CD14-positive monocyte (primary cell): Measurements from ENCODE around the gene CYCS. TPM values are rescaled to one million over a fixed set of nuclear protein-coding genes. Genes with fewer than 3 reads are reported as not detected.

Experiments used
- DNase-seq, 3 donors: peaks; one replicate each; pipeline ENCODE4 v3.0.0-alpha.2; 2011 to 2022
- H2AFZ ChIP-seq: 2 replicates; pipeline ENCODE4 v1.6.0; 2012; ENCODE audit warnings: mild to moderate bottlenecking, low read depth, low read length, inconsistent platforms; ENCODE audit not compliant: insufficient read depth, poor library complexity, severe bottlenecking
- H3K27ac ChIP-seq, 2 donors: 1 replicate in 1 of 2; 2 replicates in 1 of 2; pipeline ENCODE4 v1.5.1; 2012 to 2013; ENCODE audit warnings: low read length in 2 of 2, control low read depth in 1 of 2, inconsistent platforms in 1 of 2, low read depth in 1 of 2, mild to moderate bottlenecking in 1 of 2
- H3K27me3 ChIP-seq, 2 donors: one replicate each; pipeline versions ENCODE4 v1.6.0 to v1.6.1; 2011 to 2013; ENCODE audit warnings: low read length in 2 of 2; ENCODE audit not compliant: control insufficient read depth in 2 of 2, insufficient read depth in 2 of 2
- H3K36me3 ChIP-seq, 2 donors: replicated peaks in 1 of 2; 1 replicate in 1 of 2; 2 replicates in 1 of 2; pipeline versions ENCODE4 v1.5.1 to v1.6.1; 2012 to 2013; ENCODE audit warnings: low read length in 2 of 2, control low read depth in 1 of 2, inconsistent platforms in 1 of 2, mild to moderate bottlenecking in 1 of 2; ENCODE audit not compliant: insufficient read depth in 2 of 2, control insufficient read depth in 1 of 2
- H3K4me1 ChIP-seq, 2 donors: 1 replicate in 1 of 2; 2 replicates in 1 of 2; pipeline versions ENCODE4 v1.5.1 to v1.6.1; 2012 to 2013; ENCODE audit warnings: low read length in 2 of 2, control low read depth in 1 of 2, inconsistent platforms in 1 of 2, mild to moderate bottlenecking in 1 of 2, moderate library complexity in 1 of 2; ENCODE audit not compliant: insufficient read depth in 2 of 2, control insufficient read depth in 1 of 2
- H3K4me2 ChIP-seq: replicated peaks from 2 replicates; pipeline ENCODE3; 2012; ENCODE audit warnings: low read length, moderate library complexity, mild to moderate bottlenecking; ENCODE audit not compliant: poor library complexity, severe bottlenecking; ENCODE audit errors: extremely low read depth
- H3K4me3 ChIP-seq, 3 experiments: fragments of 200-600 bp in 1 of 3; sonication (generic) in 1 of 3; replicated peaks in 1 of 3; 1 replicate in 2 of 3; 2 replicates in 1 of 3; pipeline ENCODE4 v1.5.1; 2011 to 2013; ENCODE audit warnings: low read length in 3 of 3, mild to moderate bottlenecking in 3 of 3, control low read depth in 2 of 3, low read depth in 2 of 3, inconsistent platforms in 1 of 3, moderate library complexity in 1 of 3
- H3K79me2 ChIP-seq: 2 replicates; pipeline ENCODE4 v1.6.0; 2012; ENCODE audit warnings: mild to moderate bottlenecking, control low read depth, inconsistent platforms, low read length, moderate library complexity; ENCODE audit not compliant: insufficient read depth
- H3K9ac ChIP-seq: 2 replicates; pipeline ENCODE4 v1.6.0; 2017; ENCODE audit warnings: low read length, mild to moderate bottlenecking; ENCODE audit not compliant: insufficient read depth, poor library complexity, severe bottlenecking
- H3K9me3 ChIP-seq, 2 donors: replicated peaks in 1 of 2; 1 replicate in 1 of 2; 2 replicates in 1 of 2; pipeline versions ENCODE4 v1.5.1 to v1.6.1; 2012 to 2013; ENCODE audit warnings: low read length in 2 of 2, control low read depth in 1 of 2; ENCODE audit not compliant: control insufficient read depth in 1 of 2, insufficient read depth in 1 of 2
- H4K20me1 ChIP-seq: 2 replicates; pipeline ENCODE4 v1.6.0; 2012; ENCODE audit warnings: mild to moderate bottlenecking, low read length, control low read depth, moderate library complexity; ENCODE audit not compliant: insufficient read depth
- H3K27ac Mint-ChIP-seq, 7 donors: one replicate each; pipeline ENCODE4 v1.8.0; 2020; ENCODE audit warnings: mild to moderate bottlenecking in 7 of 7, mixed read lengths in 7 of 7, moderate library complexity in 6 of 7, inconsistent platforms in 2 of 7
- H3K27me3 Mint-ChIP-seq, 3 donors: one replicate each; pipeline ENCODE4 v1.8.0; 2021 to 2022; ENCODE audit warnings: low read depth in 3 of 3, mild to moderate bottlenecking in 3 of 3, mixed read lengths in 3 of 3, moderate library complexity in 3 of 3, inconsistent platforms in 1 of 3
- H3K36me3 Mint-ChIP-seq, 2 donors: one replicate each; pipeline ENCODE4 v1.8.0; 2020; ENCODE audit warnings: mixed read lengths in 2 of 2, inconsistent platforms in 1 of 2, mild to moderate bottlenecking in 1 of 2
- H3K4me1 Mint-ChIP-seq: one replicate; pipeline ENCODE4 v1.8.0; 2020; ENCODE audit warnings: mild to moderate bottlenecking, mixed read lengths
- H3K4me3 Mint-ChIP-seq, 2 donors: one replicate each; pipeline ENCODE4 v1.8.0; 2020; ENCODE audit warnings: mild to moderate bottlenecking in 2 of 2, mixed read lengths in 2 of 2, moderate library complexity in 1 of 2
- H3K9me3 Mint-ChIP-seq, 7 donors: one replicate each; pipeline ENCODE4 v1.8.0; 2020 to 2022; ENCODE audit warnings: mixed read lengths in 7 of 7, mild to moderate bottlenecking in 6 of 7, moderate library complexity in 6 of 7, inconsistent platforms in 2 of 7
- WGBS: methylation state at CpG from one replicate; pipeline ENCODE4 v1.1.5; 2013; ENCODE audit warnings: missing lambda C conversion rate; ENCODE audit not compliant: insufficient coverage; 5-methylcytosine and 5-hydroxymethylcytosine counted together
- intact Hi-C, 2 donors: fragments of 100-400 bp; cut with micrococcal nuclease; formaldehyde crosslinking; loops; one replicate each; pipeline versions ENCODE4 v1.15.0 to v1.15.1; 2023
- polyA minus RNA-seq: library from RNA; depleted of rRNA, polyadenylated mRNA; stranded (reverse); fragments of >200 nt; gene quantifications from 2 replicates; pipeline ENCODE4 v1.2.3, GENCODE V29; 2012
- polyA plus RNA-seq, 3 donors: library from polyadenylated mRNA; depleted of rRNA in 1 of 3; unstranded in 2 of 3; stranded (reverse) in 1 of 3; fragments of 300-500 nt in 2 of 3; fragments of >200 nt in 1 of 3; fragmentation: Illumina TruSeq in 2 of 3; gene quantifications; 1 replicate in 2 of 3; 2 replicates in 1 of 3; pipeline ENCODE4 v1.2.3, GENCODE V29; 2012 to 2021
- total RNA-seq, 12 experiments: library from RNA in 1 of 12; stranded (reverse) in 1 of 12; fragments of 120-200 nt in 1 of 12; gene quantifications; one replicate each; pipeline ENCODE4 v1.2.4 and lab custom pipeline; 2013 to 2026; ENCODE audit warnings: mixed read lengths in 6 of 12, inconsistent platforms in 1 of 12
- TF ChIP-seq, protein P1 (sequence below): fragments of 200-600 bp; IDR thresholded peaks from one replicate; pipeline ENCODE4 v1.8.0; 2022; ENCODE audit warnings: antibody characterized with exemption, mild to moderate bottlenecking

Gene CYCS
- total RNA-seq (2013): 46.5 TPM
- 10 to 100 TPM; 35.8 to 99.3 (median 80.8) TPM for polyA plus RNA-seq
- polyA minus RNA-seq: 16.6 and 24.8 TPM in 2 replicates
- 84.8 to 187 (median 116) reads per million in 11 experiments for total RNA-seq (lab: John Stamatoyannopoulos, UW)

DNA sequence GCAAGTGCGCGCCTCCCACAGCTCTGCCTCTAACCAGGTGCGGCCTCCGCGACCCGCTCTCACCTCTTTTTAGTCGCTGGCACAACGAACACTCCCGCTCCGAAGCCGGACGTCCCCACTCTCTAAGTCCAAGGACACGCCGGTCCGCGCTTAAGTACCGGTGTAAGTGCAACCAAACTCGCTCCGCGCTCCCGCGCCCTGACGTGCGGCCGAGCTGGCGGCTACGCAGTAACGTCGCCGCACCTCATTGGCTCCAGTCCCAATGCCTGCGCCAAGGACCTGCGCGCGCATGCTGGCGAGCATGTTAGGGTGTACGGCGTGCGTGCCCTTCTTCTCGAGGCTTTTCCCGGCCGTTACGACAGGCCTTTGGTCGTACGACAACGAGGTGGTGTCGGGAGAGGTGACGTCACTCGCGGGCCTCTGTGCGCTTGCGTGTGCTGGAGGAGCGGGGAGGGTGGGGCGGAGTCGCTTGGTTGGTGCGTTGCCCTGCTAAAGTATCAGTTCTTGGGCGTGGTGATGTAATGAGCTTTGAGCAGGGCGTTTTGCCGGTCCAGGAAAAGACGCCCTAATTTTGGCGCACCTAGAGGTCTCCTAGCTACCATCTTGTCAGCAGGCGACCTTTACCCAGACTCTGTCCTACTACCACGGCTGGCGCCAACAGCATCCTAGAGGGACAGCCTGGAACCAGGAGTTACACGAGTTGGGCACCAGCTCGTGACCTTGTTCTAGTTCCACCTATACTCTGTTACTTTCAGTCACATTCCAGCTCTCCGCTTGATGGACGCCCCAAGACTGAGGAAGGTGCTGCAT is at the start of gene CYCS:
Gene CYCS (minus strand): TSS at position 124 of the 810 bp plus-strand sequence. CDS start 1,141 bp downstream, outside the sequence.
- TF ChIP-seq, protein P1, sequence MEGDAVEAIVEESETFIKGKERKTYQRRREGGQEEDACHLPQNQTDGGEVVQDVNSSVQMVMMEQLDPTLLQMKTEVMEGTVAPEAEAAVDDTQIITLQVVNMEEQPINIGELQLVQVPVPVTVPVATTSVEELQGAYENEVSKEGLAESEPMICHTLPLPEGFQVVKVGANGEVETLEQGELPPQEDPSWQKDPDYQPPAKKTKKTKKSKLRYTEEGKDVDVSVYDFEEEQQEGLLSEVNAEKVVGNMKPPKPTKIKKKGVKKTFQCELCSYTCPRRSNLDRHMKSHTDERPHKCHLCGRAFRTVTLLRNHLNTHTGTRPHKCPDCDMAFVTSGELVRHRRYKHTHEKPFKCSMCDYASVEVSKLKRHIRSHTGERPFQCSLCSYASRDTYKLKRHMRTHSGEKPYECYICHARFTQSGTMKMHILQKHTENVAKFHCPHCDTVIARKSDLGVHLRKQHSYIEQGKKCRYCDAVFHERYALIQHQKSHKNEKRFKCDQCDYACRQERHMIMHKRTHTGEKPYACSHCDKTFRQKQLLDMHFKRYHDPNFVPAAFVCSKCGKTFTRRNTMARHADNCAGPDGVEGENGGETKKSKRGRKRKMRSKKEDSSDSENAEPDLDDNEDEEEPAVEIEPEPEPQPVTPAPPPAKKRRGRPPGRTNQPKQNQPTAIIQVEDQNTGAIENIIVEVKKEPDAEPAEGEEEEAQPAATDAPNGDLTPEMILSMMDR: no peak
- Histone ChIP-seq H4K20me1 (peaks cover 19% of the 10 kb centered on the region), H3K4me3 (peak within 1 kb of the TSS; percentile 93 to 98 (median 95)), H3K4me1 (peaks cover 10 to 12% of the 10 kb centered on the region in 2 donors), H3K27ac (peak within 1 kb of the TSS; percentile 88 to 95), H3K36me3 (peaks cover 23 to 27% of the 10 kb centered on the region in 2 donors), H3K4me2 (peak within 1 kb of the TSS; percentile 90), H3K79me2 (peaks cover 34% of the 10 kb centered on the region), H3K9ac (peak within 1 kb of the TSS; percentile 86), H3K9me3 (no peaks in the 10 kb centered on the region), H2AFZ (peak within 1 kb of the TSS; percentile 87), H3K27me3 (no peaks in the 10 kb centered on the region)
- peaks cover 0 to 2% (median 0%) of the 10 kb centered on the region in 7 donors for H3K9me3 Mint-ChIP-seq
- DNase-seq: peak; percentile 99 to 100 (median 100)
- peaks cover 19% of the 10 kb centered on the region for H3K4me1 Mint-ChIP-seq
- H3K36me3 Mint-ChIP-seq: peaks cover 27 to 30% of the 10 kb centered on the region in 2 donors
- peaks cover 0 to 6% (median 1%) of the 10 kb centered on the region in 3 donors for H3K27me3 Mint-ChIP-seq
- peak within 1 kb of the TSS; percentile 99 to 100 for H3K4me3 Mint-ChIP-seq
- WGBS: under 1% methylated on average over 55 of the region's 67 CpGs
- intact Hi-C loops: loop anchor here in 1 of 2 donors (2.0 kb wide), 1 partner anchor 55 kb away; a partner anchor contains a TSS
- peak within 1 kb of the TSS; percentile 95 to 99 (median 98) for H3K27ac Mint-ChIP-seq

- H3K27ac ChIP-seq: no peak overlapping the region
These were observed 48.1 kb upstream of the CYCS start for GRCh38 chr7:25173184-25173583.

More at GRCh38 chr7:25173184-25173583, 48.1 kb upstream of the CYCS start:
- H3K4me1 ChIP-seq: no peaks in the 10 kb centered on the region
- H3K4me3 ChIP-seq: no peak overlapping the region
- Mint-ChIP-seq H3K27ac (no peak overlapping the region), H3K9me3 (no peaks in the 10 kb centered on the region), H3K27me3 (peaks cover 0 to 3% (median 0%) of the 10 kb centered on the region in 3 donors), H3K4me1 (no peaks in the 10 kb centered on the region), H3K36me3 (peaks cover 21 to 25% of the 10 kb centered on the region in 2 donors), H3K4me3 (no peak overlapping the region)
- TF ChIP-seq, protein P1: no peak
- peaks cover 0 to 10% of the 10 kb centered on the region in 2 donors for H3K36me3 ChIP-seq
- H3K27me3 ChIP-seq: no peaks in the 10 kb centered on the region
- H2AFZ ChIP-seq: no peak overlapping the region
- no peak overlapping the region for H3K4me2 ChIP-seq
- 67% methylated on average over 3 of the region's 4 CpGs for WGBS
- H3K9me3 ChIP-seq: no peaks in the 10 kb centered on the region
- no peak overlapping the region for H3K9ac ChIP-seq
- no peaks in the 10 kb centered on the region for H4K20me1 ChIP-seq
- DNase-seq: no peak
- H3K79me2 ChIP-seq: no peaks in the 10 kb centered on the region
- intact Hi-C loops: no loop called here
